GM12865 (cell line): Measurements from ENCODE around the gene C13orf46.

ENCODE experiments used
- DNase-seq: peaks from one replicate; pipeline ENCODE4 v3.0.0; 2010; ENCODE audit warnings: low read depth
- H3K4me3 ChIP-seq: 2 replicates; pipeline ENCODE4 v1.5.1; 2011; ENCODE audit warnings: mild to moderate bottlenecking, low read depth, low read length, control low read depth
- CTCF ChIP-seq: IDR thresholded peaks from 2 replicates; pipeline ENCODE4 v1.5.1; 2011; ENCODE audit warnings: low read length, control low read depth, low read depth, inconsistent platforms; ENCODE audit not compliant: insufficient read depth; ENCODE audit errors: missing control alignments

C13orf46 gene

GRCh38 chr13:113936166-113936965 is 37.5 kb downstream of the C13orf46 start:
- DNase-seq = no peak
- no peak for TF ChIP-seq CTCF
- no peak overlapping the region for H3K4me3 ChIP-seq

- DNase-seq = no peak
- H3K4me3 ChIP-seq = no peak overlapping the region
- TF ChIP-seq CTCF = no peak
Observed at GRCh38 chr13:113935001-113935844, 38.7 kb downstream of the C13orf46 start.

- no peak for TF ChIP-seq CTCF
- no peak for DNase-seq
- no peak overlapping the region for H3K4me3 ChIP-seq
Observed at GRCh38 chr13:113934576-113934975, 39.3 kb downstream of the C13orf46 start.

GRCh38 chr13:113933901-113934300 is 40.0 kb downstream of the C13orf46 start:
- TF ChIP-seq CTCF = no peak
- no peak overlapping the region for H3K4me3 ChIP-seq
- no peak for DNase-seq

- TF ChIP-seq CTCF = no peak
- no peak for DNase-seq
- H3K4me3 ChIP-seq = no peak overlapping the region
Observed at GRCh38 chr13:113931841-113932459, 41.9 kb downstream of the C13orf46 start.

- no peak for TF ChIP-seq CTCF
- peak; percentile 48 for DNase-seq
- H3K4me3 ChIP-seq = no peak overlapping the region
Observed at GRCh38 chr13:113930671-113931637, 42.9 kb downstream of the C13orf46 start.
